Stimulated activated CD4-positive, alpha-beta T cell treated with anti-CD3 and anti-CD28 coated beads, Interleukin-4, amount 100 ng/mL, for 48 hours (primary cell): ENCODE measurements around the gene CDK5.

ENCODE experiments used
- DNase-seq, 2 donors: peaks; one replicate each; pipeline ENCODE4 v3.0.0-alpha.2; 2020; ENCODE audit warnings: low read depth in 2 of 2

Gene CDK5

DNA sequence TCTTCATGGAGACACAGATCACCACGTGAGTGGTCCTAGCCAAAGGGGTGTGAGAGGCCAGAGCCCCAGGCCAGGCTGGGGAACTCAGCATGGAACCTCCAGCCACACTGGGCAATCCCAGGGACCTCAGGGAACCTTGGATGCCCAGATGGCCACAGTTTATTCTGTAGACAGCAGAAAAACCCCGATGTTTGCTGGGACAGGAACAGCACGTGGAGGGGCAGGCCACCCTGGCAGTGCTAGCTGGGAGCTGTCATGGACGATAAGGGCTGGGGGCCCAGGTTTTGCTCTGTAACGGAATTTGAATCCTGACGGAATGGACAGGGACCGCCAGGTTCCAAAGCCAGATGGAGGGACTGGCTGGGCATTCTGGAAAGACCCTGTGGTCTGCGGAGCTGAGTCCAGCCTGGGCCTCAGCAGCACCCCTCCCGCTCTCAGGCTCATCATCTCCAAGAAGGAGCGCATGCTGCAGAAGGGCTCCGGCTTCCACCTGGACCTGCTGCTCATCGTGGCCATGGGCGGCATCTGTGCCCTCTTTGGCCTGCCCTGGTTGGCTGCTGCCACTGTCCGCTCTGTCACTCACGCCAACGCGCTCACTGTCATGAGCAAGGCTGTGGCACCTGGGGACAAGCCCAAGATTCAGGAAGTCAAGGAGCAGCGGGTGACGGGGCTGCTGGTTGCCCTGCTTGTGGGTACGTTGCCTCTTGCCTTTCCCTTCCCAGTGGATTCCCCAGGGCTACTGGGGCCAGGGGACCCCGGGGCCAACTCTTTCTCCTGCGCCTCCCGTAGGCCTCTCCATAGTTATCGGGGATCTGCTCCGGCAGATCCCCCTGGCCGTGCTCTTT lies 17.3 kb upstream of the CDK5 start:
- DNase-seq: no peak

- no peak for DNase-seq
These were observed 16.3 kb upstream of the CDK5 start for GRCh38 chr7:151073990-151074389.

DNA sequence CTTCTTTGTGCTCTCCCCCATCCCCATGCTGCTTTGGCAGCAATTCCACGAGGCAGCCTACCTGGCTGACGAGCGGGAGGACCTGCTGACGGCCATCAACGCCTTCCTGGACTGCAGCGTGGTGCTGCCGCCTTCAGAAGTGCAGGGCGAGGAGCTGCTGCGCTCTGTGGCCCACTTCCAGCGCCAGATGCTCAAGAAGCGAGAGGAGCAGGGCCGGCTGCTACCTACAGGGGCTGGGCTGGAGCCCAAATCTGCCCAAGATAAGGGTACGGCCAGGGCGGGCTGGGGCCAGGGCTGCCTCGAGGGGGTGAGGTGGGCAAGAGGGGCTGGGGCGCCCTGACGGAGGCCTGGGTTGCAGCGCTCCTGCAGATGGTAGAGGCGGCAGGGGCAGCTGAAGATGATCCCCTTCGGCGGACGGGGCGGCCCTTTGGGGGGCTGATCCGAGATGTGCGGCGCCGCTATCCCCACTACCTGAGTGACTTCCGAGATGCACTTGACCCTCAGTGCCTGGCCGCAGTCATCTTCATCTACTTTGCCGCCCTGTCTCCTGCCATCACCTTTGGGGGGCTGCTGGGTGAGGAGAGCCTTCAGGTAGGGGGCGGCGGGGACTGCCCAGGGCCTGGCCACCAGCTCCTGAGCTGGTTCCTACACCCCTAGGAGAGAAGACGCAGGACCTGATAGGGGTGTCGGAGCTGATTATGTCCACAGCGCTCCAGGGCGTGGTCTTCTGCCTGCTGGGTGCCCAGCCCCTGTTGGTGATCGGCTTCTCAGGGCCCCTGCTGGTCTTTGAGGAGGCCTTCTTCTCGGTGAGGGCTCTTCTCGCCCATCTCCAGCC lies 13.6 kb upstream of the CDK5 start:
- no peak for DNase-seq

DNA sequence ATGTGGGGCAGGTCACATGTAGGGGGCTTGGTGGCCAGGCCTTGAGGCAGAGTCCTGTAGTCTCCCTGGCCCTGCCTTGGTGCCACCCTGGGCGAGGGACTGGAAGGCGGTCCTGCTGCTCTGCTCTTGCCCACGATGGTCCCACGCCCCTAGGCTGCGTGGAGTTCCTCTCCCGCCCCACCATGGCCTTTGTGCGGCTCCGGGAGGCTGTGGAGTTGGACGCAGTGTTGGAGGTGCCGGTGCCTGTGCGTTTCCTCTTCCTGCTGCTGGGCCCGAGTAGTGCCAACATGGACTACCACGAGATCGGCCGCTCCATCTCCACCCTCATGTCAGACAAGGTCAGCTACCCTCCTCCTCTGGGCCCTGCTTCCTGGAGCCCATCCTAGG lies 12.9 kb upstream of the CDK5 start:
- no peak for DNase-seq

GRCh38 chr7:151069841-151070573 lies 12.3 kb upstream of the CDK5 start:
- no peak for DNase-seq

DNA sequence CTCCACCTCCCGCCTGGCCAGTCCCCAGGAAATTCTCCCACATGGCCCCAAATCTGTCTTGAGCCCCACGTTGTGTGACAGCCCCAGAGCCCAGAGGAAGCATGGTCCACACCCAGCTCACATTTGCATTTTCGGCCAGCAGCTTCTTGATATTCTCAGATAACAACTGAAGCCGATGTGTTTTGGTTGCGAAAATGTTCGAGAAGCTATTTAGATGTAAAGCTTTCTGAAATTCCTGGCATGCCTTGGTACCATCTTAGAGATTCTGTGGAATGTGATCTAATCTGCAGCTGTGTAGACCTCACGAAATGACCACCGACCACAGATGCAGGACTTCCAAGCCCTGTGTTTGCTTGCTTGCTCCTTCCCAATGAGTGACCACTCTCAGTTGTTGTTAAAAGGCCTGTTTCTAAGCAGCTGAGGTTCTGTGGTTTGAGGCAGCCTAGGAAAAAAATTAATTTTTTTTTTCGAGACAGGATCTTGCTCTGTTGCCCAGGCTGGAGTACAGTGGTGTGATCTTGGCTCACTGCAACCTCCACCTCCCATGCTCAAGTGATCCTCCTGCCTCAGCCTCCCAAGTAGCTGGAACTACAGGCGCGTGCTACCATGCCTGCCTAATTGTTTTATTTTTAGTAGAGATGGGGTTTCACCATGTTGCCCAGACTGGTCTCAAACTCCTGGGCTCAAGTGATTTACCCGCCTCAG lies 10.5 kb upstream of the CDK5 start:
- no peak for DNase-seq

DNA sequence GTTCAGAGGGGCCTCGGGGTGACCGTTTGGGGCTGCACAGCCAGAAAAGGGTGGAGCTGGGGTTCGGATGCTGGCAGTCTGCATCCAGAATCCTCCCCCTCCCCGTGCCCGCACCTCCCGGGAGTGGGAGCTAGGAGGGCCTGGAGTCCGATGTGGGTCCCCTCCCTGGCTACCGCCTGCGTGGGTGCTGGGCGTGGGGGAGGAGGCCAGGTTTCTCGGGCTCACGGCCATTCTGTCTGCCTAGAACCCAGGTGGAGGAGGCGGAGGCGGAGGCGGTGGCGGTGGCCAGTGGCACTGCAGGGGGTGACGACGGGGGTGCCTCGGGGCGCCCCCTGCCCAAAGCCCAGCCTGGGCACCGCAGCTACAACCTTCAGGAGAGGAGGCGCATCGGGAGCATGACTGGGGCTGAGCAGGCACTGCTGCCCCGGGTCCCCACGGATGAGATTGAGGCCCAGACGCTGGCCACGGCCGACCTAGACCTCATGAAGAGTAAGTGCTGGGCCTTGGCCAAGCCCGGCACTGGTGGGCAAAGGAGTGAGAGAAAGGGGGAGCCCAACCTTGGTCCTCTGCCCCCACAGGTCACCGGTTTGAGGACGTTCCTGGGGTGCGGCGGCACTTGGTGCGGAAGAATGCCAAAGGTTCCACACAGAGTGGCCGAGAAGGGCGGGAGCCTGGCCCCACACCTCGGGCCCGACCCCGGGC lies 8.7 kb upstream of the CDK5 start:
- DNase-seq: no peak

- DNase-seq: no peak
These were observed 7.8 kb upstream of the CDK5 start for GRCh38 chr7:151065516-151065915.

DNA sequence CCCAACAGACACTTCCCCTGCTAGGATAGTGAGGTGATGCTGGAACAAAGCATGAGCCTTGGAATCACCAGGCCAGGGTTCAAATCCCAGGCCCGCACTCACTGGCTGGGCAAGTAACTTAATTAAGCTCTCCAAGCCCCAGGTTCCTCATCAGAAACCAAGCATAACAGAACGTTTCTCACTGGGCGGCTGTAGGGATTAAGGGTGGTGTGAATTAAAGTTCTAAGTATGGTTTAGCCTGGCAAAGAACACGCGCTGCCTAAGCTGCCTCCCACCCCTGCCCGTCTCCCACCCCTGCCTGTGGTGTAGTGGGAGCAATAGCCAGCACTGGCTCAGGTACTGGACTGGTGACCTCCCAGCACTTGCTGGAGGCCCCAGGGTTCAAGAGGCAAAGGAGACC lies 7.3 kb upstream of the CDK5 start:
- no peak for DNase-seq

GRCh38 chr7:151064454-151064853 lies 6.8 kb upstream of the CDK5 start:
- DNase-seq: no peak

DNA sequence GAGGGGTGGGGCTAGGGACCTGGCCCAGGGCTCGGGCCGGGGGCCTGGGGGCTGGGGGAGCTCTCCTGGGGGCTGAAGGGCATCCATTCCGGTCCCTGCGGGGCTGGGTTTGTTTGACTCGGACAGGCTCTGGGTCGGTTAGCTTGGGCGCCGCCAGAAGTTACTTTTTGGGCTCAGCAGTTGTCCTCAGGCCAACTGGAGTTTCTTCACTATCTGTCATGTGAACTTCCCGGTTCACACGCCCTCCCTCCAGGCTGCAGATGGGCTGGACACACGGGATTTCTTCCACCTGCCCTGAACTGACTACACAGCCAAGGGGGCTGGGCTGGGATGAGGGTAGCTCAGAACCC lies 5.5 kb upstream of the CDK5 start:
- no peak for DNase-seq

GRCh38 chr7:151062399-151063211 lies 4.9 kb upstream of the CDK5 start:
- DNase-seq: no peak

DNA sequence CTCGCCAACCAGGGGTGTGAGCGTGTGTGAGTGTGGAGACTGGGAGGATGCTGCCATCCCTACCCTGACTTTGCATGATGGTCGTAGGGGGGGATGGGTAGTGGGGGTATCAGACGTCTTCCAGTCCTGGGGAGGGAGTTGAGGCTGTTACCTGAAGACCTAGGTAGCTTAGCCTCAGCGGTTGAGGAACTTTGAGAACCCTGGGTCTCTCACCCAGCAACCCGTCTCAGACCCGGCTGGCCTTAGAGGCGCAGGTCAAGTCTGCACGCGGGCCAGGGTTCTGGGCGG lies 4.4 kb upstream of the CDK5 start:
- DNase-seq: no peak

DNA sequence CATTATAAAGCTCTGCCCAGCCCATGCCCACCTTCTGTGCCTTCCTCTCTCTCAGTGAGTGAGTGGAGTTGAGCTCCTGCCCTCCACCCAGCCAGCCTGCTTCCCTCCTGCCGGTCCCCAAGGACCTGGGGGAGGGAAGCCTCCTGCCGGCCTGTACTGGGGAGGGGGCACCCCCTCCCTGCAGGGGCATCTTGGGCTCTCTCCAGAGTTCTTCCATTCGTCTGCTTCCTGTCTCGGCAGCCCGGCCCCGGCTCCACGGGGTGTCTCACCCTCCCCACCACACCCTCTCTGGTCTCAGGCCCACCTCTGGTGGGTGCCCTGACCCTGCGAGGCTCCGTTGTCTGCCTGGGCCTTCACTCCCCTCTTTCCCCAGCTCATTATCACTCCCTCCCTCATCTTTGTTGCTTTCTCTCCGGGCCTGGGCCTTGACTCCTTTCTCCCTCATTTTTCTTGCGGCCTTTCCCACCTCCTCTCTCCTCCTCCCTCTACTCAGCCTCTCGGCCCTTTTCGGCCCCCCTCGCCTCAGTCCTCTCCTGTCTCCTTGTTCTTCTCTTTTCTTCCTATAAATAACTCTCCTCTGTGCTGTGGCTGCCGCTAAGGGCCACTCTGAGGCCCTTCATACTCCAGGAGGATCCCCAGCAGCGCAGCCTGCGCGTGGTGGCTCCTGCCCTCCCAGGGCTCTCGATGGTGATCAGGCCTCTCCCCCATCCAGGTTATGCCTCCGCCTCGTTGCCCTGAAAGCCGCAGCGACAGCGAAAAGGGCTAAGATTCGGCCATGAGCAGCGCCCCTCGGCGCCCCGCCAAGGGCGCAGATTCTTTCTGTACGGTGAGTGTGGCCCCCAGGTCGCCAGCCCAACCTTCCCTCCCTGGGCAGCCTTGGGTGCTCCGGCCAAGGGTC lies 3.8 kb upstream of the CDK5 start:
- DNase-seq: no peak

GRCh38 chr7:151060416-151061212 lies 2.9 kb upstream of the CDK5 start:
- DNase-seq: no peak

DNA sequence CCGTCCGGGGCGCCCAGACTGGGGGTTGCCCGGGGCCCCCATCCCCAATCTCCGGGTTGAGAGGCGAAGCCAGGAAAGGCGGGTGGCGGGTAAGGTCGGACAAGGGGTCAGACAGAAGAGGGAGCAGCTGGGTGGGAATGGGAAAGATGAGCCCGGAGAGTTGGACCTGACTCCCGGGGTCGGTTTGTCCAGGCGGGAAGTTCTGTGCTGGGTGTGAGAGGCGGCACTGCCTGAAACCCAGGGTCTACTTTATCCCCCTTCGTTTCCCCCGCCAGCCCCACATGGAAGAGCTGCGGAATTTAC lies 2.4 kb upstream of the CDK5 start:
- no peak for DNase-seq

- DNase-seq: peak; percentile 57 to 67
These were observed 1.8 kb upstream of the CDK5 start, which contains the start of gene SLC4A2 for GRCh38 chr7:151059367-151060112. SLC4A2 (plus strand) TSS chr7:151059589; CDS start chr7:151061988, 2,399 bp downstream.

DNA sequence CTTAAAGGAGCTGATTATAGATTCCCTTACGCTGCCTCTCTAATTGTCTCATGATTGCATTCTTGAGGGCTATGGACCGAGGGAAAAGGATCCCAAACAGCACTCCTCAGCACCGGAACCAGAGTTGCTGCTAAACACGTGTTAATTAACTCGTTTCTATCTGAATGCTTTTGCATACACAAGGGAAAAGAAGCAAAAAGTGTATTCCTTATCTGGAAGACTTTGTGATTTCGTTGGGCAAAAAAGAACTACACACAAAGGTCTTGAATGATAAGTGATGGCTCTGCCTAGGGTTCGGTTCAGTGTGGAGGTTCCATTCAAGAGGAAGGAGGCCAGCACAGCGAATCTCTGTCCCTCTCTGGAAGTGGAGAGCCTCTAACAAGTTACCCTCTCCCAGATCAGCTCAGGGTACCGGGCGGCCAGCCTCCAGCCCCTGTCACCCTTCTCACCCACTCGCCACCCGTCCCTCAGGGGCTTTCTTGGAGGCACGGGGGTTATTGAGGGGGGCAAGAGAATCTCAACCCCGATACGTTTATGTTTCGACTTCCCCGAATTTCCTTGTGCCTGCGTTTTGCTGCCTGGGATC lies 1.2 kb upstream of the CDK5 start:
- no peak for DNase-seq
